ENCODE data around the gene JARID2. TPM values are rescaled to one million over a fixed set of nuclear protein-coding genes. Genes with fewer than 3 reads are reported as not detected.

JARID2 gene
- total RNA-seq, 2 experiments from 2014 or later, result 19.0 to 19.5 TPM

DNA sequence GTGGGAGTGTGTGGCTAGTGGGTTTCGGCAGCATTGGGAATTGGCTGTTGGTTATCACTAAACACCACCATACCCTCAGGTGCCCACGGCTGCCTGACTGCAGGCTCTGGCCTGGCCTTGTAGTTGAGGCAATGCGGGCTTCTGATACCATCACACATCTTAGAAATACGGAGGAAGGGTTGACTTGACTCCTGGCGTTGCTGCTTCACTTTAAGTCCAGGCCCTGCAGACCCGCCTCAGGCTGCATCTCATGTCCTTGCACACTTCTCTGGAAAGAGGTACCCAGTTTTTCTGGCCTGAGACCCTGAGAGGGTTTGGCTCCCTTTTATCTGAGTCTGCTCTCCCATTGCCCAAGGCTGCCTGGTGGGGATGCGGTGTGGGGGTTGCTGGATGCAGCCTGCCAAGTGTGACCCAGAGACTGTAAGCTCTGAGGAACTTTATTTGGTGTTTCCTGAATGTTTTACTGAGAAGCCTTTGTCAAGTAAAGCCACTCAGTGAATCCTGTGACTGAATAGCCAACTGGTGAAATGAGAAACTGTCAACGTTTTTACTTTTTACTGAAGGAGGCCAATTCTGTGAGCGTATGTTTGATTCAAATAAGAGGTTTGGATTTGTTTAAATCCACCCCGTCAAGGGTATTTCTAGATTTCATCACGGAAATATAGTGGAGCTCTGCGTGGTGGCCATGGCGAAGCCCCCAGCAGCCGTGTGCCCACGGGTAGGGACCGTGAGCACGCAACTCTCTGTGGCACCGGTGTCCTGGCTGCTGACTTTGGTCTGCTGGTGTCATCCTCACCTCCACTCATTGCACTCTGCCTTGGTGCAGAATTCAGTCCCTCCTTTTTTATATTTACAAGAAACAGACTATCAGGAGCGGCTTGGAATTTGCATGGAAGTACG lies 256.8 kb downstream of the JARID2 start:
- POLR2A ChIA-PET, result no interaction called here
- Histone ChIP-seq H3K9me2 (ENCODE audit: insufficient read depth, low read length) (no peaks in the 10 kb centered on the region), H2AFZ (ENCODE audit: low read length) (no peak overlapping the region), H3K27ac (ENCODE audit: low read depth, low read length, poor library complexity, severe bottlenecking) (no peak overlapping the region), H3K9me3 (ENCODE audit: low read length) (no peaks in the 10 kb centered on the region), H4K20me1 (ENCODE audit: insufficient read depth, low read length) (no peaks in the 10 kb centered on the region), H3K4me2 (ENCODE audit: low read length) (no peak overlapping the region), H3K79me2 (ENCODE audit: insufficient read depth, low read depth, low read length) (no peaks in the 10 kb centered on the region), H3K4me1 (ENCODE audit: insufficient read depth, low read length, poor library complexity, severe bottlenecking) (no peaks in the 10 kb centered on the region), H3K36me3 (ENCODE audit: insufficient read depth, low read length) (peaks cover 7% of the 10 kb centered on the region; the same call in 1 of the 2 replicates), H3K4me3 (ENCODE audit: low read depth, low read length, poor library complexity, severe bottlenecking) (no peak overlapping the region)
- BruUV-seq (replicated peaks), result no TSS peak
- intact Hi-C loops (cut with micrococcal nuclease; ENCODE audit: unreplicated experiment), result no loop called here
- TF ChIP-seq EZH2phosphoT487 (IDR thresholded peaks at IDR 0.05; ENCODE audit: borderline replicate concordance, low read depth, low read length), result no peak
- TF ChIP-seq, protein P1, sequence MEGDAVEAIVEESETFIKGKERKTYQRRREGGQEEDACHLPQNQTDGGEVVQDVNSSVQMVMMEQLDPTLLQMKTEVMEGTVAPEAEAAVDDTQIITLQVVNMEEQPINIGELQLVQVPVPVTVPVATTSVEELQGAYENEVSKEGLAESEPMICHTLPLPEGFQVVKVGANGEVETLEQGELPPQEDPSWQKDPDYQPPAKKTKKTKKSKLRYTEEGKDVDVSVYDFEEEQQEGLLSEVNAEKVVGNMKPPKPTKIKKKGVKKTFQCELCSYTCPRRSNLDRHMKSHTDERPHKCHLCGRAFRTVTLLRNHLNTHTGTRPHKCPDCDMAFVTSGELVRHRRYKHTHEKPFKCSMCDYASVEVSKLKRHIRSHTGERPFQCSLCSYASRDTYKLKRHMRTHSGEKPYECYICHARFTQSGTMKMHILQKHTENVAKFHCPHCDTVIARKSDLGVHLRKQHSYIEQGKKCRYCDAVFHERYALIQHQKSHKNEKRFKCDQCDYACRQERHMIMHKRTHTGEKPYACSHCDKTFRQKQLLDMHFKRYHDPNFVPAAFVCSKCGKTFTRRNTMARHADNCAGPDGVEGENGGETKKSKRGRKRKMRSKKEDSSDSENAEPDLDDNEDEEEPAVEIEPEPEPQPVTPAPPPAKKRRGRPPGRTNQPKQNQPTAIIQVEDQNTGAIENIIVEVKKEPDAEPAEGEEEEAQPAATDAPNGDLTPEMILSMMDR (conservative IDR thresholded peaks at IDR 0.05; ENCODE audit: low read length), result no peak
- CTCF ChIA-PET (ENCODE audit: unreplicated experiment), result no interaction called here
- no peak for DNase-seq (ENCODE audit: low spot score)

DNA sequence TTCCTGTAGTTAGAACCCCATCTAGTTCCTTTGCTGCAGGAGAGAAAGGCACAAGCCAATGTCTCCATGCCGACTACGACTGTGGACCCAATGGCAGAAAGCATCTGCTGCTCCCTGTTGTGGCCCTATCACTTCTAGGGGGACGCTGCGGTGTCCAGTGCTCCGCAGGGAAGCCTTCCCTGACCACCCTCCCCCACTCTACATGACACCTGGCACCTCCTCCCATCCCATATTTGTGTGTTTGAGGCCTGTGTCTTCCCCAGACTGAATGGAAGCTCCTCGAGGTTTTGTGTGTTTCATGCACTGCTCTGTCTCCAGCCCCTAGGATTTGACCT lies 257.4 kb downstream of the JARID2 start:
- ChIA-PET POLR2A (no interaction called here), CTCF (ENCODE audit: unreplicated experiment) (no interaction called here)
- TF ChIP-seq, protein P1 (conservative IDR thresholded peaks at IDR 0.05; ENCODE audit: low read length), result no peak
- TF ChIP-seq EZH2phosphoT487 (IDR thresholded peaks at IDR 0.05; ENCODE audit: borderline replicate concordance, low read depth, low read length), result no peak
- intact Hi-C loops (cut with micrococcal nuclease; ENCODE audit: unreplicated experiment), result no loop called here
- no peaks in the 10 kb centered on the region for H3K9me3 ChIP-seq (ENCODE audit: low read length)
- no peak overlapping the region for H3K4me2 ChIP-seq (ENCODE audit: low read length)
- no peak overlapping the region for H2AFZ ChIP-seq (ENCODE audit: low read length)
- BruUV-seq (replicated peaks), result no TSS peak
- no peaks in the 10 kb centered on the region for H4K20me1 ChIP-seq (ENCODE audit: insufficient read depth, low read length)
- DNase-seq (ENCODE audit: low spot score), result no peak
- H3K36me3 ChIP-seq (ENCODE audit: insufficient read depth, low read length), result peaks cover 7% of the 10 kb centered on the region; the same call in 1 of the 2 replicates
- no peak overlapping the region for H3K4me3 ChIP-seq (ENCODE audit: low read depth, low read length, poor library complexity, severe bottlenecking)
- no peaks in the 10 kb centered on the region for H3K79me2 ChIP-seq (ENCODE audit: insufficient read depth, low read depth, low read length)
- no peak overlapping the region for H3K27ac ChIP-seq (ENCODE audit: low read depth, low read length, poor library complexity, severe bottlenecking)
- H3K9me2 ChIP-seq (ENCODE audit: insufficient read depth, low read length), result no peaks in the 10 kb centered on the region
- no peaks in the 10 kb centered on the region for H3K4me1 ChIP-seq (ENCODE audit: insufficient read depth, low read length, poor library complexity, severe bottlenecking)

DNA sequence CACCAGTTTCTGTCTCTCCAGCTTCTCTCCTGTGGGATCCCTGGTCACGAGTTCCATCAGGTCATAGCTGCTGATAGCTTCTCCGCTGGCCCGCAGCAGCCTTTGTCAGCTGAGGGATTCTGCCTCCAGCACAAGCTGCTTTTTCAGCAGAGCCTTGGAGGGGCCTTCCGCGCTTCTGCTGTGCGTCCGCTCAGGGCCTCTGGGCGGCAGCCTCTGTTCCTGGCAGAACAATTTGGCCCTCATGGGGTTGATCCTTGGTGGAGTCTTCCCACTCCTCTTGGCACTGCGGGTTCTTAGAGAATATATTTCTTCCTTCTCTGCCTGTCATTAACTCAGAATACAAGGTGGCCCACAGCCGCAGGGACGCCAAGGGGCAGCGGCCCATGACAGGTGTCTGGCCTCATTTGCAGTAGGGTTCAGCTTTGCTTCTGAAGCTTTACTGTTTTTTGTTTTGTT lies 258.2 kb downstream of the JARID2 start:
- H3K79me2 ChIP-seq (ENCODE audit: insufficient read depth, low read depth, low read length), result no peaks in the 10 kb centered on the region
- H3K36me3 ChIP-seq (ENCODE audit: insufficient read depth, low read length), result peaks cover 10% of the 10 kb centered on the region; the same call in 1 of the 2 replicates
- POLR2A ChIA-PET, result no interaction called here
- H3K4me3 ChIP-seq (ENCODE audit: low read depth, low read length, poor library complexity, severe bottlenecking), result no peak overlapping the region
- no peak for DNase-seq (ENCODE audit: low spot score)
- CTCF ChIA-PET (ENCODE audit: unreplicated experiment), result no interaction called here
- intact Hi-C loops (cut with micrococcal nuclease; ENCODE audit: unreplicated experiment), result no loop called here
- no peaks in the 10 kb centered on the region for H3K9me3 ChIP-seq (ENCODE audit: low read length)
- no peaks in the 10 kb centered on the region for H4K20me1 ChIP-seq (ENCODE audit: insufficient read depth, low read length)
- H3K4me2 ChIP-seq (ENCODE audit: low read length), result no peak overlapping the region
- TF ChIP-seq, protein P1 (conservative IDR thresholded peaks at IDR 0.05; ENCODE audit: low read length), result no peak
- TF ChIP-seq EZH2phosphoT487 (IDR thresholded peaks at IDR 0.05; ENCODE audit: borderline replicate concordance, low read depth, low read length), result no peak
- no peaks in the 10 kb centered on the region for H3K4me1 ChIP-seq (ENCODE audit: insufficient read depth, low read length, poor library complexity, severe bottlenecking)
- no TSS peak for BruUV-seq (replicated peaks)
- no peak overlapping the region for H2AFZ ChIP-seq (ENCODE audit: low read length)
- H3K27ac ChIP-seq (ENCODE audit: low read depth, low read length, poor library complexity, severe bottlenecking), result no peak overlapping the region
- no peaks in the 10 kb centered on the region for H3K9me2 ChIP-seq (ENCODE audit: insufficient read depth, low read length)
